Adrenal gland (tissue), 12 donors: ENCODE results near the gene XPC. TPM values are rescaled to one million over a fixed set of nuclear protein-coding genes. Genes with fewer than 3 reads are reported as not detected.

Experiments
- DNase-seq, 7 donors: peaks; one replicate each; pipeline ENCODE4 v3.0.0-alpha.2; 2019 to 2020
- H3K27ac ChIP-seq, 5 donors: fragments of 200-600 bp; sonication (generic) in 4 of 5; 1 replicate in 3 of 5; 2 replicates in 2 of 5; pipeline versions ENCODE4 v1.5.1 to v1.8.0; 2016 to 2020; ENCODE audit warnings: mild to moderate bottlenecking in 1 of 5
- H3K27me3 ChIP-seq: fragments of 200-600 bp; 2 replicates; pipeline ENCODE4 v1.8.0; 2021
- H3K36me3 ChIP-seq, 2 donors: fragments of 200-600 bp; replicated peaks in 1 of 2; 1 replicate in 1 of 2; 2 replicates in 1 of 2; pipeline versions ENCODE4 v1.5.1 to v1.8.0; 2018 to 2022
- H3K4me1 ChIP-seq, 2 donors: fragments of 200-600 bp; replicated peaks in 1 of 2; 1 replicate in 1 of 2; 2 replicates in 1 of 2; pipeline versions ENCODE4 v1.5.1 to v1.8.0; 2018 to 2021
- H3K4me3 ChIP-seq, 4 donors: fragments of 200-600 bp; sonication (generic) in 3 of 4; one replicate each; pipeline ENCODE4 v1.5.1; 2016 to 2018
- H3K9me3 ChIP-seq, 3 donors: fragments of 200-600 bp; sonication (generic) in 1 of 3; replicated peaks in 1 of 3; 1 replicate in 2 of 3; 2 replicates in 1 of 3; pipeline versions ENCODE4 v1.5.1 to v1.8.0; 2016 to 2021
- POLR2A ChIP-seq, 2 donors: fragments of 450-650 bp; IDR thresholded peaks; one replicate each; pipeline ENCODE4 v1.6.1; 2017; ENCODE audit warnings: antibody characterized with exemption in 2 of 2, mild to moderate bottlenecking in 2 of 2, moderate library complexity in 1 of 2
- WGBS, 4 donors: extraction: QIAGEN DNeasy Blood & Tissue Kit in 2 of 4; methylation state at CpG; one replicate each; pipeline versions ENCODE4 v1.1.5 to v1.1.7; 2013 to 2017; 5-methylcytosine and 5-hydroxymethylcytosine counted together
- intact Hi-C, 2 donors: fragments of 100-400 bp; cut with DNase I; formaldehyde crosslinking; loops; one replicate each; pipeline versions ENCODE4 v1.14.1 to v1.15.0; 2022 to 2023
- polyA plus RNA-seq, 3 donors: library from polyadenylated mRNA; stranded (reverse); fragments of 200-250 nt in 2 of 3; fragments of 350-450 nt in 1 of 3; fragmentation: Illumina TruSeq in 1 of 3; extraction: RNeasy Lipid Tissue Mini Kit (QIAGEN cat#74804) in 1 of 3; gene quantifications; one replicate each; pipeline ENCODE4 v1.2.3, GENCODE V29; 2013 to 2014
- total RNA-seq, 9 donors: library from RNA; depleted of rRNA in 4 of 9; stranded (reverse); fragments of >200 nt in 4 of 9; fragments of 120-200 nt in 1 of 9; fragmentation: NEBNext Ultra II Directional in 1 of 9; extraction: Animal tissue kit (Norgen Biotek cat#: 25700) in 1 of 9; gene quantifications; one replicate each; pipeline versions ENCODE4 v1.1.0 to v1.2.4, GENCODE V29; 2013 to 2023
- TF ChIP-seq, protein P1 (sequence below), 6 experiments: fragments of 450-650 bp in 4 of 6; fragments of 200-600 bp in 2 of 6; sonication (generic) in 1 of 6; IDR thresholded peaks; 1 replicate in 5 of 6; 2 replicates in 1 of 6; pipeline versions ENCODE4 v1.5.1 to v1.8.0; 2016 to 2021; ENCODE audit warnings: antibody characterized with exemption in 6 of 6, mild to moderate bottlenecking in 2 of 6, moderate library complexity in 1 of 6
- donor health status: healthy with polysubstance abuse.
- donor health status: Bipolar disorder and iron deficiency.
- donor health status: DM: yes; HTN: yes; CAD: no.
- donor health status: DM: no; HTN: no; CAD: no.
- donor health status: DM: no; HTN: no; CAD: no.
- donor health status: DM: yes; HTN: yes; CAD: no.

The XPC gene
- total and polyA plus RNA-seq, 12 donors, result 15.6 to 66.5 (median 31.4) TPM

DNA sequence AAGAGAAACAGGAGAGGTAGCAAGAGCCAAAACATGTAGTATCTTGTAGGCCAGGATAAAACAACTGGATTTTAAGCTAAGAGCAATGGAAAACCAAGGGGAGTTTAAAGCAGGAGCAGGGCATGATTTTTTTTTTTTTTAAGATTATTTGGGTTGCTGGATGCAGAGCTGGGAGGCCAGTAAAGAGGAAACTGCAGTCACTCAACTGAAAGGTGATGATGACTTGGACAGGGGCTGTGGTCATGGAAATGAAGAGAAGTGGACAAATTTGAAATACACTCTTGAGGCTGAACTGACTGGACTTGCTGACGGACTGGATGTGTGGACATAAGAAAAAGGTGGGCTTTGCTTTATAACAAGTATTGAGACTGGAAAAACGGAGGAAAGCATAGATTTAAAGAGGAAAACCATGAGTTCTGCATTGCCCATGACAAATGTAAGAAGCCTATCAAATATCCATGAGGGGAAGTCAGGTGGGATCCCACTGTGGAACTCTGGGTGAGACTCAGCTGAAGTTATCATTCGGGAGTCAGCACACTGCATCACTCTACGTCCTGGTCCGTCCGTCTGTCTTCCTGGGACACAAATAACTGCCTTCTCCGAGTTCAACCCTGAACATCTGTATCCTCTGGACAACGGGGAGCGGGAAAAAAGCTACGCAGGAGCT, 688 bp downstream of the XPC start:
- no peak for TF ChIP-seq POLR2A (IDR thresholded peaks at IDR 0.05)
- TF ChIP-seq, protein P1, sequence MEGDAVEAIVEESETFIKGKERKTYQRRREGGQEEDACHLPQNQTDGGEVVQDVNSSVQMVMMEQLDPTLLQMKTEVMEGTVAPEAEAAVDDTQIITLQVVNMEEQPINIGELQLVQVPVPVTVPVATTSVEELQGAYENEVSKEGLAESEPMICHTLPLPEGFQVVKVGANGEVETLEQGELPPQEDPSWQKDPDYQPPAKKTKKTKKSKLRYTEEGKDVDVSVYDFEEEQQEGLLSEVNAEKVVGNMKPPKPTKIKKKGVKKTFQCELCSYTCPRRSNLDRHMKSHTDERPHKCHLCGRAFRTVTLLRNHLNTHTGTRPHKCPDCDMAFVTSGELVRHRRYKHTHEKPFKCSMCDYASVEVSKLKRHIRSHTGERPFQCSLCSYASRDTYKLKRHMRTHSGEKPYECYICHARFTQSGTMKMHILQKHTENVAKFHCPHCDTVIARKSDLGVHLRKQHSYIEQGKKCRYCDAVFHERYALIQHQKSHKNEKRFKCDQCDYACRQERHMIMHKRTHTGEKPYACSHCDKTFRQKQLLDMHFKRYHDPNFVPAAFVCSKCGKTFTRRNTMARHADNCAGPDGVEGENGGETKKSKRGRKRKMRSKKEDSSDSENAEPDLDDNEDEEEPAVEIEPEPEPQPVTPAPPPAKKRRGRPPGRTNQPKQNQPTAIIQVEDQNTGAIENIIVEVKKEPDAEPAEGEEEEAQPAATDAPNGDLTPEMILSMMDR (IDR thresholded peaks at IDR 0.05), result no peak

DNA sequence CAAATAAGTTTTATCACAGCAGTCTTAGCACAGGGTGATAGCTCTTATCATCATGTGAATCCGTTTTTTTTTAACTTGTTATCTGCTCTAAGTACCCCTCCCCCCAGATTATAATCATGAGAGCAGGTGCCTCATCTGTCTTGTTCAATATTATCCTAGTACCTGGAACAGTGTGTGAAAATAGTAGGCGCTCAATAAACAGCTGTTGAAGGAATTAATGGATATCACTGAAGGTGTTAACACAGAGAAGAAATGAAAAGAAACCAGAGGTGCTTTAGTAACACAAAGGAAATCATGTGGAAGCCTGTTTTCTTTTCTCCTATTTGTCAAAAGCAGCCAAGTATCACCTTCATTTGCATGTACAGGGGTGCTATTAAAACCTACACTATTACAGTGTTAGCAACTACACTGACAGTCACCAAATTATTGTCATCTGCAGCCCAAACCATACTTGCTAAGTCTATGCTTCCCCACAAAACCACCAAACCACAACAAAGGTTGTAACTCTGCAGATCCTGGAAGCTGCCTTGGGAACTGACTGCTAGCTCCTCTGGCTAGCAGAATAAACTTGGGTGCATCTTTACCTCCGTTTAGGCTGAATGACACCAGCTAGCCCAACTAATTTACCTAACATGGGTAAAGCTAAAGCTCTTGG, 2.9 kb downstream of the XPC start:
- Histone ChIP-seq H3K27me3 (no peaks in the 10 kb centered on the region), H3K4me3 (no peak overlapping the region), H3K27ac (no peak overlapping the region), H3K36me3 (peaks cover 0 to 21% of the 10 kb centered on the region in 2 donors), H3K4me1 (peaks cover 25 to 45% of the 10 kb centered on the region in 2 donors), H3K9me3 (no peaks in the 10 kb centered on the region)
- intact Hi-C loops, result loop anchor here in 1 of 2 donors (10.0 kb wide), 1 partner anchor 51 kb away; the partner anchor contains the start of genes CHCHD4 and TMEM43
- 65 to 70% (median 67%) methylated on average over 3 of the region's 3 CpGs for WGBS, 4 donors
- DNase-seq, result no peak
- TF ChIP-seq, protein P1 (IDR thresholded peaks at IDR 0.05), result no peak
- no peak for TF ChIP-seq POLR2A (IDR thresholded peaks at IDR 0.05)

More for the DNA sequence above, 688 bp downstream of the XPC start:
- Histone ChIP-seq H3K27ac (peak overlapping the region; percentile 90 to 97 (median 96)), H3K27me3 (no peaks in the 10 kb centered on the region), H3K4me1 (peaks cover 25 to 38% of the 10 kb centered on the region in 2 donors), H3K4me3 (peak overlapping the region; percentile 10 to 96 (median 79)), H3K9me3 (no peaks in the 10 kb centered on the region), H3K36me3 (peaks cover 0 to 9% of the 10 kb centered on the region in 2 donors)
- no peak for DNase-seq
- intact Hi-C loops, result loop anchor here in 1 of 2 donors (10.0 kb wide), 1 partner anchor 53 kb away; the partner anchor contains the start of genes CHCHD4 and TMEM43
- 5 to 23% (median 9%) methylated on average over 3 to 10 of the region's 10 CpGs for WGBS, 4 donors

DNA sequence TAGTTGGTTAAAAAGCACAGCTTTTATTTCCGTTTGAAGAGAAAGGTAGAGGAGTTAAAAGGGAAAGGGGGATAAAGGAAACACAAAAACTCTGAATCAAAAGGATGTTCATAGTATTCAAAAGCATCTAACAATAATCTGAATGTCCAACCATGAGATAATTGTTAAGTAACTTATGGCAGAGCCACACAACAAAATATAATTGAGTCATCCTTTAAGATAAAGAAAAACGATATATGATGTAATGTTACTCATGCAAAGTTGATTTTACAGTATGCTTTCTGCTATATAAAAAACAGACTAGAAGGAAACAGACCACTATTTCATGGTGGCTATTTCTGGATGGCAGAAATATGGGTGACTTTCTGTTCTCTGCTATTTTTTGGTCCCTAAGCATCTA, 3.9 kb downstream of the XPC start:
- no peak for DNase-seq
- H3K27ac ChIP-seq, result no peak overlapping the region
- no peak overlapping the region for H3K4me3 ChIP-seq
- H3K27me3 ChIP-seq, result no peaks in the 10 kb centered on the region
- H3K4me1 ChIP-seq, result peaks cover 25 to 39% of the 10 kb centered on the region in 2 donors
- intact Hi-C loops, result loop anchor here in 1 of 2 donors (10.0 kb wide), 1 partner anchor 50 kb away; the partner anchor contains the start of genes CHCHD4 and TMEM43
- TF ChIP-seq POLR2A (IDR thresholded peaks at IDR 0.05), result no peak
- TF ChIP-seq, protein P1 (IDR thresholded peaks at IDR 0.05), result no peak
- 61 to 65% (median 63%) methylated on average over 2 of the region's 2 CpGs for WGBS, 4 donors
- peaks cover 3 to 31% of the 10 kb centered on the region in 2 donors for H3K36me3 ChIP-seq
- no peaks in the 10 kb centered on the region for H3K9me3 ChIP-seq

DNA sequence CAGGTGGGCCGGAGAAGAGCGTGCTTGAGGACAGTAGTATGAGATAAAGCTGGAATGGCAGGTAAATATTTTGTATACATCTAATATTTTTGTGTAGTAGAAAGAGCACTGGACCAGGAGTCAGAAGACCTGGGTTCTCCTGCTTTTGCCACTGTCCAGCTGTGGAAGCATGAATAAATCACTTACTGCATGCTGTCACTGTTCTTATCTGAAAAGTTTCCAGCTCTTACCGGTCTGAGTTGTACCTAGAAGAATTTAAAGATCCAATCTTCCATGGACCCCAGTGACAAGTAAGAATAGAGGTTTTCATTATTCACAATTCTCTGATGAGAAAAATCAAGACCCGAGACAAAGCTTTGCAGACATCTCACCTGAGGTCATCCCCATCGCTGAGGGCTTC, 5.9 kb downstream of the XPC start:
- 90 to 93% (median 91%) methylated on average over 5 of the region's 5 CpGs for WGBS, 4 donors
- TF ChIP-seq, protein P1 (IDR thresholded peaks at IDR 0.05), result no peak
- TF ChIP-seq POLR2A (IDR thresholded peaks at IDR 0.05), result no peak
- Histone ChIP-seq H3K36me3 (peaks cover 6 to 51% of the 10 kb centered on the region in 2 donors), H3K4me3 (no peak overlapping the region), H3K4me1 (peaks cover 15 to 30% of the 10 kb centered on the region in 2 donors), H3K9me3 (no peaks in the 10 kb centered on the region), H3K27ac (no peak overlapping the region), H3K27me3 (no peaks in the 10 kb centered on the region)
- no peak for DNase-seq
- intact Hi-C loops, result loop anchor here in 1 of 2 donors (10.0 kb wide), 1 partner anchor 48 kb away; the partner anchor contains the start of genes CHCHD4 and TMEM43
